HS-27A (cell line): ENCODE results near the gene PTPRN.

Source experiments
- DNase-seq: peaks from one replicate; pipeline ENCODE4 v3.0.0-alpha.2; 2012; ENCODE audit warnings: low read depth, missing footprints

The PTPRN gene

DNA sequence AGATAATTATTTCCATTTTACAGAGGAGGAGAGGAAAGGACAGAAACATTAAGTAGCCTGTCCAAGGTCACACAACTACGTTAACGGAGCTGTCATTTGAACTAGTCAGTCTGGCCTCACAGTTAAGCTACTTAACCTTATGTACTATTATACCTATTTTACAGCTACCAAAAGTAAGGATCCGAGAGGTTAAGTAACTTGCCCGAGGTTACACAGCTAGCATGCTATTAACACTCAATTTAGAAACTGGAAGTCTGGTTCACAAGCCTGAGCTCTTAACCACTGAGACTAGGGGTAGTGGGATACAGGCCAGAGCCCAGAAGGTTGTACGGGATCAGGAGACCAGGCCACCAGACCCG, 64.4 kb downstream of the PTPRN start:
- no peak for DNase-seq

- DNase-seq = no peak
Measured at GRCh38 chr2:219243291-219243761, 65.9 kb downstream of the PTPRN start.
